Measurements from ENCODE around the gene DUSP16.

DUSP16 gene

GRCh38 chr12:12469386-12469785 is 93.3 kb downstream of the DUSP16 start:
- DNase-seq (ENCODE audit: low read depth in 2 of 2): no peak

- DNase-seq (ENCODE audit: low read depth in 2 of 2): no peak
These were observed 94.1 kb downstream of the DUSP16 start for GRCh38 chr12:12468575-12468974.

GRCh38 chr12:12467688-12468261 is 94.9 kb downstream of the DUSP16 start:
- DNase-seq (ENCODE audit: low read depth in 2 of 2): no peak

GRCh38 chr12:12467264-12467663 is 95.4 kb downstream of the DUSP16 start:
- DNase-seq (ENCODE audit: low read depth in 2 of 2): no peak

- DNase-seq (ENCODE audit: low read depth in 2 of 2): no peak
These were observed 96.5 kb downstream of the DUSP16 start for GRCh38 chr12:12466157-12466556.

GRCh38 chr12:12465522-12465921 is 97.1 kb downstream of the DUSP16 start:
- DNase-seq (ENCODE audit: low read depth in 2 of 2): no peak

GRCh38 chr12:12461923-12462315 is 100.7 kb downstream of the DUSP16 start:
- DNase-seq (ENCODE audit: low read depth in 2 of 2): no peak

GRCh38 chr12:12460935-12461922 is 101.4 kb downstream of the DUSP16 start:
- no peak for DNase-seq (ENCODE audit: low read depth in 2 of 2)

GRCh38 chr12:12456637-12457036 is 106.0 kb downstream of the DUSP16 start:
- no peak for DNase-seq (ENCODE audit: low read depth in 2 of 2)

- no peak for DNase-seq (ENCODE audit: low read depth in 2 of 2)
These were observed 108.3 kb downstream of the DUSP16 start for GRCh38 chr12:12454315-12454714.

- DNase-seq (ENCODE audit: low read depth in 2 of 2): no peak
These were observed 109.0 kb downstream of the DUSP16 start for GRCh38 chr12:12453635-12454034.

GRCh38 chr12:12452326-12452902 is 110.2 kb downstream of the DUSP16 start:
- no peak for DNase-seq (ENCODE audit: low read depth in 2 of 2)

- no peak for DNase-seq (ENCODE audit: low read depth in 2 of 2)
These were observed 111.6 kb downstream of the DUSP16 start for GRCh38 chr12:12451098-12451497.

- DNase-seq (ENCODE audit: low read depth in 2 of 2): no peak
These were observed 112.6 kb downstream of the DUSP16 start for GRCh38 chr12:12450043-12450471.

GRCh38 chr12:12449533-12450025 is 113.1 kb downstream of the DUSP16 start:
- DNase-seq (ENCODE audit: low read depth in 2 of 2): no peak

- no peak for DNase-seq (ENCODE audit: low read depth in 2 of 2)
These were observed 114.8 kb downstream of the DUSP16 start for GRCh38 chr12:12447837-12448236.

GRCh38 chr12:12447236-12447635 is 115.4 kb downstream of the DUSP16 start:
- DNase-seq (ENCODE audit: low read depth in 2 of 2): no peak

GRCh38 chr12:12446786-12447185 is 115.9 kb downstream of the DUSP16 start:
- no peak for DNase-seq (ENCODE audit: low read depth in 2 of 2)

- no peak for DNase-seq (ENCODE audit: low read depth in 2 of 2)
These were observed 116.8 kb downstream of the DUSP16 start for GRCh38 chr12:12445882-12446181.

GRCh38 chr12:12445165-12445881 is 117.3 kb downstream of the DUSP16 start:
- no peak for DNase-seq (ENCODE audit: low read depth in 2 of 2)

- DNase-seq (ENCODE audit: low read depth in 2 of 2): no peak
These were observed 119.2 kb downstream of the DUSP16 start for GRCh38 chr12:12443431-12443878.

- DNase-seq (ENCODE audit: low read depth in 2 of 2): no peak
These were observed 120.1 kb downstream of the DUSP16 start for GRCh38 chr12:12442548-12443071.

All from stimulated activated CD4-positive, alpha-beta T cell treated with anti-CD3 and anti-CD28 coated beads, Interleukin-1b, Interleukin-23, amount 100 ng/mL, for 4 hours (primary cell).